Right atrium auricular region (tissue), 2 donors: ENCODE results near the gene GRIP2. TPM values are rescaled to one million over a fixed set of nuclear protein-coding genes. Genes with fewer than 3 reads are reported as not detected.

Source experiments
- DNase-seq: peaks from one replicate; pipeline ENCODE4 v3.0.0-alpha.2; 2019; ENCODE audit warnings: low spot score
- H3K27ac ChIP-seq, 2 donors: fragments of 200-600 bp; sonication (generic); 1 replicate in 1 of 2; 2 replicates in 1 of 2; pipeline ENCODE4 v1.5.1; 2016 to 2019
- H3K27me3 ChIP-seq, 2 donors: fragments of 200-600 bp; sonication (generic); one replicate each; pipeline versions ENCODE4 v1.5.1 to v1.6.0; 2017 to 2019
- H3K36me3 ChIP-seq: fragments of 200-600 bp; sonication (generic); one replicate; pipeline ENCODE4 v1.5.1; 2016
- H3K4me1 ChIP-seq, 2 donors: fragments of 200-600 bp; sonication (generic); one replicate each; pipeline versions ENCODE4 v1.5.1 to v1.6.0; 2017 to 2019
- H3K4me3 ChIP-seq, 2 donors: fragments of 200-600 bp; sonication (generic); 1 replicate in 1 of 2; 2 replicates in 1 of 2; pipeline ENCODE4 v1.5.1; 2017 to 2019; ENCODE audit warnings: mild to moderate bottlenecking in 1 of 2, moderate library complexity in 1 of 2
- H3K9me3 ChIP-seq, 2 donors: fragments of 200-600 bp; sonication (generic); one replicate each; pipeline ENCODE4 v1.5.1; 2019
- total RNA-seq, 2 donors: library from RNA; depleted of rRNA; stranded (reverse); fragments of >200 nt; gene quantifications; one replicate each; pipeline ENCODE4 v1.1.0, GENCODE V29; 2016
- TF ChIP-seq, protein P1 (sequence below), 2 donors: fragments of 200-600 bp; sonication (generic); IDR thresholded peaks; one replicate each; pipeline ENCODE4 v1.5.1; 2019; ENCODE audit warnings: antibody characterized with exemption in 2 of 2

The GRIP2 gene
- total RNA-seq, 2 donors from 2014 or later: 7.1 to 13.2 TPM

DNA sequence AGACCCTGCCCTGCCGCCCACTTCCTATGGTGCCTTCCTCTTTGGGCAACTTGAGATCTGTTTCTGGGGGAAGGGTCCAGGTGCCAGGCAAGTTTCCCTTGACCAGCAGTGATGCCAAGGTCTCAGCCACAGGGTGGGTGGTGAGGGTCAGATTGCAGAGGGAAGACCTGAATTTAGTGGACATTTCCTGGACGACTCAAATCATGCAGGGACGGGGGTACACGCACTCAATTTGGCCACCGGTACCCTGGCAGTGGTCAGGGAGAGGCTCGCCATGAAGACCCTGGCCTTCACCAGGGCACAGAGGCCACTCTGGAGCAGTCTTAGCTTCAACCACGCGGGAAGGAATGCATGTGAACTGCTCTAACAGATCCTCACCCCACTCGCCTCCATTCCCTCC, 1.5 kb upstream of the GRIP2 start:
- no peaks in the 10 kb centered on the region for H3K36me3 ChIP-seq
- no peak overlapping the region for H3K27ac ChIP-seq
- H3K9me3 ChIP-seq: no peaks in the 10 kb centered on the region
- TF ChIP-seq, protein P1, sequence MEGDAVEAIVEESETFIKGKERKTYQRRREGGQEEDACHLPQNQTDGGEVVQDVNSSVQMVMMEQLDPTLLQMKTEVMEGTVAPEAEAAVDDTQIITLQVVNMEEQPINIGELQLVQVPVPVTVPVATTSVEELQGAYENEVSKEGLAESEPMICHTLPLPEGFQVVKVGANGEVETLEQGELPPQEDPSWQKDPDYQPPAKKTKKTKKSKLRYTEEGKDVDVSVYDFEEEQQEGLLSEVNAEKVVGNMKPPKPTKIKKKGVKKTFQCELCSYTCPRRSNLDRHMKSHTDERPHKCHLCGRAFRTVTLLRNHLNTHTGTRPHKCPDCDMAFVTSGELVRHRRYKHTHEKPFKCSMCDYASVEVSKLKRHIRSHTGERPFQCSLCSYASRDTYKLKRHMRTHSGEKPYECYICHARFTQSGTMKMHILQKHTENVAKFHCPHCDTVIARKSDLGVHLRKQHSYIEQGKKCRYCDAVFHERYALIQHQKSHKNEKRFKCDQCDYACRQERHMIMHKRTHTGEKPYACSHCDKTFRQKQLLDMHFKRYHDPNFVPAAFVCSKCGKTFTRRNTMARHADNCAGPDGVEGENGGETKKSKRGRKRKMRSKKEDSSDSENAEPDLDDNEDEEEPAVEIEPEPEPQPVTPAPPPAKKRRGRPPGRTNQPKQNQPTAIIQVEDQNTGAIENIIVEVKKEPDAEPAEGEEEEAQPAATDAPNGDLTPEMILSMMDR (IDR thresholded peaks at IDR 0.05): no peak
- H3K4me1 ChIP-seq: peaks cover 0 to 25% of the 10 kb centered on the region in 2 donors
- H3K4me3 ChIP-seq: no peak overlapping the region
- H3K27me3 ChIP-seq: no peaks in the 10 kb centered on the region
- no peak for DNase-seq

DNA sequence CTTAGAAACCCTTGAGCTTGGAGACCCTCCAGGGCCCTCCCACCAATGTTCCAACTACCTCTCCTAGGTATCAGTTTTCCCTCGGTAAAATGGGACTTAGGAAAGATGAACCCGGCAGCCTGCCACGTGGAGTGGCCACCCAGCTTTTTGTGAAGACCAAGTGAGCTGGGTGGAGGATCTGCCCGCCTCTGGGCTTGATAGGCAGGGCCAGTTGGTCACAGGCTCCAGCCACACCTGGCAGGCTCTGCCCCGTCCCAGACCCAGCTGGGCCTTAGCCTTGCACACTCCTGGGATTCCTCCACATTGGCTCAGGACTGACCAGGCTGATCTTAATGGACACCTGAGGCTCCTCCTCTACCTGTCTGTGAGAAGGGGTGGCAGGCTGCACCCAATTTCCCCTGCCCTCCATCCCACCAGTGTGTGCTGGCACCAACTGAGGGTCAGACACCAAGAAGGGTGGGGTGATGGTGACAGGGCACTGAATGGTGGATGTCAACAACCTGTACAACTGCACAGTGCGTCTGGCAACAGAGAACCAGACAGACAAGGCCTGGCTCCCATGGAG, 761 bp upstream of the GRIP2 start:
- Histone ChIP-seq H3K4me3 (no peak overlapping the region), H3K27ac (peak overlapping the region in 1 of 2 donors; percentile 82), H3K9me3 (no peaks in the 10 kb centered on the region), H3K36me3 (no peaks in the 10 kb centered on the region), H3K4me1 (peaks cover 0 to 30% of the 10 kb centered on the region in 2 donors), H3K27me3 (no peaks in the 10 kb centered on the region)
- DNase-seq: no peak
- TF ChIP-seq, protein P1 (IDR thresholded peaks at IDR 0.05): no peak

DNA sequence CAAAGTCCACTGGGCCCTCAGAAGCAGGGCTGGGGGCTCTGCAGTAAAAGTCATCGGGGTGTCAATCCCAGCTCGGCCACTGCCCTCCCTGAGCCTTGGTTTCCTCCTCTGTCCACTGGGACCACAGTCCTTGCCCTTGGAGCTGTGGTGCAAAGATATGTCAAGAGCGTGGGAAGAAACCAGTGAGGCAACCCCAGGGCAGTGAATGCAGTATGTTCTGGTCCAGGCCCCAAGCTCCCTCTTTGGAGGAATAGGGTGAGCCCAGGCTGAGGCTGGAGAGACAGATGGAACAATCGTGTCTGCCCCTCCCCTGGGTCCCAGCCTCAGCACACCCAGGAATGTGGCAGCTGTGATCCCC, 779 bp downstream of the GRIP2 start:
- TF ChIP-seq, protein P1 (IDR thresholded peaks at IDR 0.05): no peak
- Histone ChIP-seq H3K4me3 (peak overlapping the region; percentile 53 to 55), H3K4me1 (peaks cover 0 to 44% of the 10 kb centered on the region in 2 donors), H3K36me3 (no peaks in the 10 kb centered on the region), H3K27ac (peak overlapping the region; percentile 81 to 82), H3K9me3 (no peaks in the 10 kb centered on the region), H3K27me3 (no peaks in the 10 kb centered on the region)
- DNase-seq: no peak

DNA sequence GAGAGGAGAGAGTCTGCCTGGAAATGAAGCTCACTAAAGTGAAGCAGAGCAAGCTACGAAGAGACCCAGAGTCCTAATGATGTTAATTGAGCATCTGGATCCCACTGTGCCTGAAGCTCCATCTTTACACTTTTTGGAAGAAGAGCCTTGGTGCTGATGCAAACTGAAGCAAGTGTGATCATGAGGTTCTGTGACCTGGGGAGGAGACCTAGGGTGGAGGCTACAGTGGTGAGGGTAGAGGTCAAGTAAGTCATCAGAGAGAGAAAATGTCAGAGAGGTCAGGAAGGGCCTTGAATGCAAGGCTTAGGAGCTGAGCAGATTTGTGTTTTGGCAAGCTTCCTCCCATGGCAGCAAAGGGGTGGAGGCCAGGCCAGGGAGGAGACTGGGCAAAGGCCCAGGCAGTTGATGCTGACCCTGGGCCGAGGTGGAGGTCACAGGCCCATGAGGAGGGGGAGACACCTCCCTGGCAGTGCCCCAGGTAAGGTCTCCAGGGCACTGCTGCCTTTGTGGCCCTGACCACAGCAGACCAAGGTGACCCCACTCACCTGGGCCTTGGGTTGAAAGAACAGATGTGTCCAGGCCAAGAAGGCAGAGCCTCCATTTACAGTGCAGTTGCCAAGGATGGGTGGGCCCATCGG, 1.6 kb downstream of the GRIP2 start:
- Histone ChIP-seq H3K27me3 (no peaks in the 10 kb centered on the region), H3K4me1 (peaks cover 0 to 49% of the 10 kb centered on the region in 2 donors), H3K36me3 (no peaks in the 10 kb centered on the region), H3K4me3 (peak overlapping the region; percentile 53 to 55), H3K27ac (peak overlapping the region; percentile 81 to 82), H3K9me3 (no peaks in the 10 kb centered on the region)
- DNase-seq: no peak
- TF ChIP-seq, protein P1 (IDR thresholded peaks at IDR 0.05): no peak

DNA sequence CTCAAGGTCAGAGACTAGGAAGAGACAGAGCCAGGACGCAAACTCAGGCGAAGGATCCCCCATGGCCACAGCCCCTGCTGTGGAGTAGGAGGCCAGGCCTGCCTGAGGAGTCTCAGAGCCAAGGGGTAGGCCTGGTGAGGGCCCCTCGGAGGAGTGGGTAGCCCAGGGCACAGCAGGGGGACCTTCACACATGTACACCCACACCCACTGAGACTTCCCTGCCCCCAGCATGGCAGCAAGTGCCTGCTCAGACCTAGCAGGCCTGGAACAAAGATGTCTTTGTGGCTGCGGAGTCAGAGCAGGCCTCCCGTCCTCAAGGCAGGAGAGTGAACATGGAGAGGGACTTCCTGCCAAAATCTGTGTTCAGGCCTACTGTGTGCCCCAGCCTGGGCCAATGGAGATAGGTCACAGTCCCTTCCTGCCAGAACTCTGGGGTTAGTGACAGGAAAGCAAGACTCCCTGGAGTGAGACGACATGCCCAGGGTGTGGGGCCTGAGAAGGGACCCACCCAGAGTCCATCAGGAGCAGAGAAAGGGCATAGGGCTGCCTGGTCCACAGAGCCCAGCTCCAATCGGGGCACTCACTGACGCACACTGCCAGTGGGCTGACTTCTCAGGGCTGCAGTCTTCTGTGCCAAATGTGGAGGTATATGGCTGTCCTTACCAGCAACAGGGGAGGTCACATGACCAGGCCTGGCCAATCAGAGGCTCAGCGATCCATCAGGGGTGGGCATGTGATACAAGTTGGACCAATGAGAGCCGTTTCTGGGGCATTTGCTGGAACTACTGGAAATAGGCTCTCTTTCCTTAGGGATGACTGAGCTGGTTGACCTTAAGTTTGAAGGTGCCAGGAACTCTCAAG, 2.3 kb downstream of the GRIP2 start:
- Histone ChIP-seq H3K9me3 (no peaks in the 10 kb centered on the region), H3K4me3 (no peak overlapping the region), H3K27me3 (no peaks in the 10 kb centered on the region), H3K27ac (peak overlapping the region; percentile 81 to 82), H3K36me3 (no peaks in the 10 kb centered on the region), H3K4me1 (peaks cover 0 to 50% of the 10 kb centered on the region in 2 donors)
- no peak for DNase-seq
- TF ChIP-seq, protein P1 (IDR thresholded peaks at IDR 0.05): no peak
